Tibial artery (tissue), 4 donors: ENCODE results near the gene NINJ2.

Experiments used
- DNase-seq, 2 donors: peaks; one replicate each; pipeline ENCODE4 v3.0.0-alpha.2; 2019
- H3K27ac ChIP-seq, 2 donors: fragments of 200-600 bp; sonication (generic) in 1 of 2; 1 replicate in 1 of 2; 2 replicates in 1 of 2; pipeline ENCODE4 v1.5.1; 2018 to 2019; ENCODE audit warnings: mild to moderate bottlenecking in 1 of 2
- H3K27me3 ChIP-seq, 2 donors: fragments of 200-600 bp; sonication (generic) in 1 of 2; one replicate each; pipeline versions ENCODE4 v1.5.1 to v1.6.0; 2016 to 2019
- H3K36me3 ChIP-seq, 3 donors: fragments of 200-600 bp; sonication (generic) in 2 of 3; one replicate each; pipeline ENCODE4 v1.5.1; 2016 to 2019; ENCODE audit warnings: mild to moderate bottlenecking in 2 of 3
- H3K4me1 ChIP-seq, 4 donors: fragments of 200-600 bp; sonication (generic) in 2 of 4; 1 replicate in 3 of 4; 2 replicates in 1 of 4; pipeline ENCODE4 v1.5.1; 2016 to 2019
- H3K4me3 ChIP-seq, 2 donors: fragments of 200-600 bp; sonication (generic) in 1 of 2; 1 replicate in 1 of 2; 2 replicates in 1 of 2; pipeline ENCODE4 v1.5.1; 2018 to 2019; ENCODE audit warnings: mild to moderate bottlenecking in 2 of 2
- H3K9me3 ChIP-seq, 3 donors: fragments of 200-600 bp; sonication (generic) in 1 of 3; one replicate each; pipeline ENCODE4 v1.5.1; 2016 to 2019
- intact Hi-C: fragments of 100-400 bp; cut with DNase I; formaldehyde crosslinking; loops from one replicate; pipeline ENCODE4 v1.15.0; 2023; ENCODE audit warnings: low total_unique reads
- TF ChIP-seq, protein P1 (sequence below), 2 experiments: fragments of 200-600 bp in 1 of 2; fragments of 450-650 bp in 1 of 2; IDR thresholded peaks; one replicate each; pipeline ENCODE4 v1.5.1; 2017 to 2019; ENCODE audit warnings: antibody characterized with exemption in 2 of 2, mild to moderate bottlenecking in 1 of 2, moderate library complexity in 1 of 2

Gene NINJ2

DNA sequence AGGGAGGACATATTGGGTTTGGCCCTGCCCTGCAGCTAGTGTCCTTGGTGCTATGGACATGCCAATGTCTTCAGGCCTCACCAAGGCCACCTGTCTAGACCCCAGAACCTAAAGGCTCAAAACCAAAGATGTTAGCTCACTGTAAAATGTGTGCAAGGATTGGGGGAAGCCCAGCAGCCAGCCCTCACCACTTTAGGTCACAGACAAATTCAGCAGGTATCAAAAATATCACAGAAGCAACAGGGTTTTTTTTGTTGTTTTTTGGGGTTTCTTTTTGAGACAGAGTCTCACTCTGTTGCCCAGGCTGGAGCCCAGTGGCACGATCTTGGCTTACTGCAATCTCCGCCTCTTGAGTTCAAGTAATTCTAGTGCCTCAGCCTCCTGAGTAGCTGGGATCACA is 29.0 kb upstream of the NINJ2 start:
- H3K9me3 ChIP-seq: no peaks in the 10 kb centered on the region
- H3K4me3 ChIP-seq: no peak overlapping the region
- intact Hi-C loops: no loop called here
- H3K27me3 ChIP-seq: no peaks in the 10 kb centered on the region
- no peaks in the 10 kb centered on the region for H3K4me1 ChIP-seq
- DNase-seq: no peak
- no peaks in the 10 kb centered on the region for H3K36me3 ChIP-seq
- TF ChIP-seq, protein P1, sequence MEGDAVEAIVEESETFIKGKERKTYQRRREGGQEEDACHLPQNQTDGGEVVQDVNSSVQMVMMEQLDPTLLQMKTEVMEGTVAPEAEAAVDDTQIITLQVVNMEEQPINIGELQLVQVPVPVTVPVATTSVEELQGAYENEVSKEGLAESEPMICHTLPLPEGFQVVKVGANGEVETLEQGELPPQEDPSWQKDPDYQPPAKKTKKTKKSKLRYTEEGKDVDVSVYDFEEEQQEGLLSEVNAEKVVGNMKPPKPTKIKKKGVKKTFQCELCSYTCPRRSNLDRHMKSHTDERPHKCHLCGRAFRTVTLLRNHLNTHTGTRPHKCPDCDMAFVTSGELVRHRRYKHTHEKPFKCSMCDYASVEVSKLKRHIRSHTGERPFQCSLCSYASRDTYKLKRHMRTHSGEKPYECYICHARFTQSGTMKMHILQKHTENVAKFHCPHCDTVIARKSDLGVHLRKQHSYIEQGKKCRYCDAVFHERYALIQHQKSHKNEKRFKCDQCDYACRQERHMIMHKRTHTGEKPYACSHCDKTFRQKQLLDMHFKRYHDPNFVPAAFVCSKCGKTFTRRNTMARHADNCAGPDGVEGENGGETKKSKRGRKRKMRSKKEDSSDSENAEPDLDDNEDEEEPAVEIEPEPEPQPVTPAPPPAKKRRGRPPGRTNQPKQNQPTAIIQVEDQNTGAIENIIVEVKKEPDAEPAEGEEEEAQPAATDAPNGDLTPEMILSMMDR (IDR thresholded peaks at IDR 0.05): no peak
- no peak overlapping the region for H3K27ac ChIP-seq

DNA sequence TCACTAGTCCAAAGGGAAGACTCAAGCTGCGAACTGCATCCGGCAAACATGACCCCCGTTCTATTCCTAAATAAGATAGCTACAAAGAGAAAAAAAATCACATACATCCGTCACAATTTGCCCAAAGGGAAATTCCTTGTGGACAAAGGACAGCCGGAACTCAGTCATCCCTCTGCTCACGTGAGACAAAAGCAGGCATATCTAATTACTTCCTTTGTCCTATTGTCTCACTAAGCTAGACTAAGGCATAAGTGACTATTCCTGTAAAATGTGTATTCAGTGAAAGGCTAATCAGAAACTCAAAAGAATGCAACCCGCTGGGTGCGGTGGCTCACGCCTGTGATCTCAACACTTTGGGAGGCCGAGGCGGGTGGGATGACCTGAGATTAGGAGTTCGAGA is 27.2 kb upstream of the NINJ2 start:
- H3K9me3 ChIP-seq: no peaks in the 10 kb centered on the region
- H3K36me3 ChIP-seq: no peaks in the 10 kb centered on the region
- H3K4me3 ChIP-seq: no peak overlapping the region
- no peak overlapping the region for H3K27ac ChIP-seq
- no peaks in the 10 kb centered on the region for H3K27me3 ChIP-seq
- TF ChIP-seq, protein P1 (IDR thresholded peaks at IDR 0.05): no peak
- no peak for DNase-seq
- H3K4me1 ChIP-seq: no peaks in the 10 kb centered on the region
- intact Hi-C loops: no loop called here

DNA sequence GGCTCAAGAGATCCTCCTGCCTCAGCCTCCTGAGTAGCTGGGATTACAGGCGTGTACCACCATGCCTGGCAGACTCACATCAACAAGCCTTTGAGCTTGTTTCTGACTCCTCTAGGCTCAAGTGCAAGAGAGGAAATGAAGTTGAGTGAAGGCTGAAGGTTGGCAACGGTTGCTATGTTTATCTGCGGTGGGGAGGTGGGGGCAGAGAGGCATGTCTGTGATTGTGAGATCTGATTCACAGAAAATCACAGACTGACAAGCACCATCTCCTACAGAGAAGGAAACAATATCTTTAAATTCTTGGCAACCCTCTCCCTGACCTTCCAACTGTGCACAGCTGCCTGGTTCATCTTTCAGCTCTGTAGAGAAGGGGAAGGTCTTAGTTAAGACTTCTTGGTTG is 22.1 kb upstream of the NINJ2 start:
- no peaks in the 10 kb centered on the region for H3K36me3 ChIP-seq
- TF ChIP-seq, protein P1 (IDR thresholded peaks at IDR 0.05): no peak
- DNase-seq: no peak
- no peak overlapping the region for H3K27ac ChIP-seq
- no peaks in the 10 kb centered on the region for H3K9me3 ChIP-seq
- no peak overlapping the region for H3K4me3 ChIP-seq
- H3K4me1 ChIP-seq: no peaks in the 10 kb centered on the region
- no peaks in the 10 kb centered on the region for H3K27me3 ChIP-seq
- intact Hi-C loops: no loop called here

DNA sequence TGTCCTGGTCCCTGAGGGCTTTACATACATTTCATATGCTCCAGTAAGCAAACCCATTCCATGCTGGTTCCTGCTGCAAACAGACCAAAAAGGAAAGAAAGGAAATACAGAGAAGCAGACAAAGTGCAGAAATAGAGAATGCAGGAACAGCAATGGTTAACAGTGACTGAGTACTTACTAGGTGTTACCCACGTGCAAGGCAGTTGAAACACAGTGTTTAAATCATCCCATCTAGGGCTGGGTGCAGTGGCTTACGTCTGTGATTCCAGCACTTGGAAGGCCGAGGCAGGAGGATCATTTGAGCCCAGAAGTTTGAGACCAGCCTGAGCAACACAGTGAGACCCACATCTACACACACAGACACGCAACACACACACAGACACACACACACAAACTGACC is 21.2 kb upstream of the NINJ2 start:
- no peak for DNase-seq
- Histone ChIP-seq H3K36me3 (no peaks in the 10 kb centered on the region), H3K4me1 (no peaks in the 10 kb centered on the region), H3K9me3 (no peaks in the 10 kb centered on the region), H3K27me3 (no peaks in the 10 kb centered on the region), H3K4me3 (no peak overlapping the region), H3K27ac (no peak overlapping the region)
- intact Hi-C loops: no loop called here
- TF ChIP-seq, protein P1 (IDR thresholded peaks at IDR 0.05): no peak

DNA sequence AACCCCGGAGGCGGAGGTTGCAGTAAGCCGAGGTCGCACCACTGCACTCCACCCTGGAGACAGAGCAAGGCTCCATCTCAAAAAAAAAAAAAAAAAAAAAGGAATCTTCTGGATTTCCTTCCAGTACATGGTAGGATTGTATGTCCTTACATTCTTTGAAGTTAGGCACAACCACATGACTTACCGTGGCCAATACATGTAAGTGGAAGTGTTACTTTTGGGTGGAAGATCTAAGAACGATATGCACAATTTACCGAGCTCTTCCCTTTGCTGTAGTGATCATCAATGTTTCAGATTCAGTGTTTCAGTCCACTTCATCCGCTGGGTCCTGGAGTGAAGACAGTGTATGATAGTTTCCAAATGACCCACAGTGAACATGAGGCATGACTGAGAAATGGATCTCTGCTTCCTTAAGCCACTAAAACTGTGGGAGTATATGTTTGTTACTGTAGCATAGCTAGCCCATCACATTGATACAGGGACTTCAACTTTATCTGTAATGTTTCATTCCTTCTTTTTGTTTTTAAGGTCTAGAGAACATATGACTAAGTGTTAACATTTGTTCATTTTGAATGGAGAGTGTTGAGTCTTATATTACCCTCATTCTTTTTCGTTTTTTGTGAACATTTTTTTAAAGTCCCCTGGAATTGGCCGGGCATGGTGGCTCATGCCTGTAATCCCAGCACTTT is 18.5 kb upstream of the NINJ2 start:
- no peaks in the 10 kb centered on the region for H3K27me3 ChIP-seq
- H3K36me3 ChIP-seq: no peaks in the 10 kb centered on the region
- TF ChIP-seq, protein P1 (IDR thresholded peaks at IDR 0.05): no peak
- intact Hi-C loops: no loop called here
- no peak for DNase-seq
- H3K4me1 ChIP-seq: no peaks in the 10 kb centered on the region
- H3K4me3 ChIP-seq: no peak overlapping the region
- H3K9me3 ChIP-seq: no peaks in the 10 kb centered on the region
- H3K27ac ChIP-seq: no peak overlapping the region
